HUES6 (cell line): Measurements from ENCODE around the gene HNRNPM.
"Not testable (repeated sequence)": the region's sequence is repeated elsewhere in the genome, so short reads cannot be mapped to it uniquely, and the experiment has no call there.

Experiments used
- H3K27ac ChIP-seq: 2 replicates; pipeline ENCODE4 v1.7.0; 2013; ENCODE audit warnings: low read depth, mild to moderate bottlenecking, low read length, inconsistent platforms
- H3K27me3 ChIP-seq: 2 replicates; pipeline ENCODE4 v1.6.1; 2013; ENCODE audit warnings: low read length; ENCODE audit not compliant: control insufficient read depth, insufficient read depth
- H3K36me3 ChIP-seq: 2 replicates; pipeline ENCODE4 v1.6.1; 2013; ENCODE audit warnings: low read length; ENCODE audit not compliant: control insufficient read depth, insufficient read depth
- H3K4me1 ChIP-seq: 2 replicates; pipeline ENCODE4 v1.6.1; 2013; ENCODE audit warnings: low read length; ENCODE audit not compliant: control insufficient read depth, insufficient read depth
- H3K4me3 ChIP-seq: 2 replicates; pipeline ENCODE4 v1.5.1; 2013; ENCODE audit warnings: low read depth, low read length
- H3K9ac ChIP-seq: one replicate; pipeline ENCODE4 v1.6.1; 2013; ENCODE audit warnings: mild to moderate bottlenecking, low read length
- H3K9me3 ChIP-seq: 2 replicates; pipeline ENCODE4 v1.6.1; 2013; ENCODE audit warnings: low read depth, low read length; ENCODE audit not compliant: control insufficient read depth, insufficient read depth

Gene HNRNPM

GRCh38 chr19:8514505-8515009 is 69.8 kb downstream of the HNRNPM start:
- not testable (repeated sequence) for H3K27me3 ChIP-seq, H3K9me3 ChIP-seq, H3K36me3 ChIP-seq
- Histone ChIP-seq H3K27ac (peak overlapping the region; percentile 94), H3K9ac (peak overlapping the region; percentile 99), H3K4me1 (peaks cover 20% of the 10 kb centered on the region), H3K4me3 (peak overlapping the region; percentile 95)

DNA sequence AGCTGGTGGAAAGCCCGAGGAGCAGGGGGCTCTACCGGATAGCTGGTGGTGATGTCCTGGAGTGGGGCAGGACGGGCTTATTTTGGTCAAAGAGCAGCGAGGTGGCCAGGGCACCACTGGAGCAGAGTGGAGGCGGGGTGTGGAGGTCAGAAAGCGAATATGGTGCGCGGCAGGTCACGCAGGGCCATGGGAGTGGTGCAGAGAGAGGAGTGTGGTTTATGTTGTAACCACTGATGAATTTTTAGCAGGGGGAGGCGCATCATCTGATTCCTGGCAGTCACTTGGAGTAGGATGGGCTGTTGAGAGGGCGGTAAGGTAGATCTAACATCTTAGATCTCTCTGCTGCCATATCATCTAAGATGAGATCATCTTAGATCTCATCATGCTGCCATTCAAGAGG is 70.5 kb downstream of the HNRNPM start:
- Histone ChIP-seq H3K36me3 (no peaks in the 10 kb centered on the region), H3K4me1 (peaks cover 20% of the 10 kb centered on the region), H3K27me3 (no peaks in the 10 kb centered on the region), H3K9me3 (peaks cover 3% of the 10 kb centered on the region; the same call in 1 of the 2 replicates), H3K4me3 (no peak overlapping the region), H3K27ac (no peak overlapping the region), H3K9ac (no peak overlapping the region)

- no peak overlapping the region for H3K9ac ChIP-seq
- H3K27ac ChIP-seq, result no peak overlapping the region
- no peaks in the 10 kb centered on the region for H3K9me3 ChIP-seq
- no peaks in the 10 kb centered on the region for H3K27me3 ChIP-seq
- H3K4me3 ChIP-seq, result no peak overlapping the region
- peaks cover 11% of the 10 kb centered on the region for H3K4me1 ChIP-seq
- H3K36me3 ChIP-seq, result no peaks in the 10 kb centered on the region
Observed at GRCh38 chr19:8517551-8518442, 73.0 kb downstream of the HNRNPM start.

- no peak overlapping the region for H3K9ac ChIP-seq
- H3K9me3 ChIP-seq, result no peaks in the 10 kb centered on the region
- no peak overlapping the region for H3K27ac ChIP-seq
- no peaks in the 10 kb centered on the region for H3K27me3 ChIP-seq
- H3K36me3 ChIP-seq, result no peaks in the 10 kb centered on the region
- H3K4me1 ChIP-seq, result peaks cover 4% of the 10 kb centered on the region; the same call in 1 of the 2 replicates
- H3K4me3 ChIP-seq, result no peak overlapping the region
Observed at GRCh38 chr19:8518536-8518935, 73.8 kb downstream of the HNRNPM start.

- Histone ChIP-seq H3K9me3 (no peaks in the 10 kb centered on the region), H3K27me3 (no peaks in the 10 kb centered on the region), H3K4me3 (no peak overlapping the region), H3K9ac (no peak overlapping the region), H3K27ac (no peak overlapping the region), H3K4me1 (peaks cover 3% of the 10 kb centered on the region; the same call in 1 of the 2 replicates), H3K36me3 (no peaks in the 10 kb centered on the region)
Observed at GRCh38 chr19:8519388-8519787, 74.6 kb downstream of the HNRNPM start.

- no peak overlapping the region for H3K27ac ChIP-seq
- no peak overlapping the region for H3K9ac ChIP-seq
- H3K27me3 ChIP-seq, result 0 out of 2 replicates have a peak, but pooled peaks cover 3% of the 10 kb centered on the region
- H3K4me3 ChIP-seq, result peak overlapping the region; percentile 32; the same call in 1 of the 2 replicates
- no peaks in the 10 kb centered on the region for H3K36me3 ChIP-seq
- H3K9me3 ChIP-seq, result no peaks in the 10 kb centered on the region
- peaks cover 6% of the 10 kb centered on the region for H3K4me1 ChIP-seq
Observed at GRCh38 chr19:8525401-8525684, 80.6 kb downstream of the HNRNPM start.

DNA sequence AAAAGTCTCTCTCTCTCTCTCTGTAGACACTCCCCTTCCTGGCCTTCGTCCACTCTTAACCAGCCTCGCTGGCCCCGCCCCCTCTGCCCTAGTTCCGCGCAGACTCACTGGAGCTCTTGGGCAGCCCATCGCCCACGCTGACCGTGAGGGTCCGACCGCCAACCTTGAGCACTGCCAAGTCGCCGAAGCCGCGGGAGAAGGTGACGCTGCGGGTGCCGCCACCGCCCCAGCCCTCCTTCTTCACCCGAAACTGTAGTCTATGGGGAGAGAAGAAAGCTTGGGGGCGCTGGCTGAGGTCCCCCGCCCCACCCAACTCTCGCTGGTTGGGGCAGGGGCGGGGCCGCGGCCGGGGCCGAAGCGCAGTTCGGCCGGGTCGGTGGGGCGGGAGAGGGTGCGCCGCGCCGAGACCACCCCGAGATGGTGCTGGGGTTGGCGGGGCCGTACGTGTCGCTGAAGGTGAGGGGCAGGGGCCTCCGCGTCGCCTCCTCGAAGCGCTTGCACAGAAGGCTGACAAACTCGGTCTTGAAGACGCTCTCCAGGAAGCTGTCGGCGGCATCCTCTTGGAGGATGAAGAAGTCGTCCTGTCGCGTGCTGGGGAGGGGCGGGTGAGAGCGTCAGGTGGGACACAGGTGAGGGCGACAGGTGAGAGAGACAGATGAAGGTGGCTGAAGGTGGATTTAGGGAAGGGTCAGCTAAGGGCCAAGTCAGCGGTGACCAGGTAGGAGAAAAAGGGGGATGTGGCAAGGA is 81.7 kb downstream of the HNRNPM start:
- H3K4me3 ChIP-seq, result peak overlapping the region; percentile 83
- H3K36me3 ChIP-seq, result no peaks in the 10 kb centered on the region
- 0 out of 2 replicates have a peak, but pooled peaks cover 3% of the 10 kb centered on the region for H3K27me3 ChIP-seq
- H3K9ac ChIP-seq, result peak overlapping the region; percentile 72
- H3K27ac ChIP-seq, result peak overlapping the region; percentile 73
- no peaks in the 10 kb centered on the region for H3K9me3 ChIP-seq
- peaks cover 6% of the 10 kb centered on the region for H3K4me1 ChIP-seq

GRCh38 chr19:8528500-8528899 is 83.7 kb downstream of the HNRNPM start:
- Histone ChIP-seq H3K36me3 (no peaks in the 10 kb centered on the region), H3K4me3 (no peak overlapping the region), H3K4me1 (peaks cover 6% of the 10 kb centered on the region), H3K9me3 (no peaks in the 10 kb centered on the region), H3K27me3 (0 out of 2 replicates have a peak, but pooled peaks cover 3% of the 10 kb centered on the region), H3K9ac (no peak overlapping the region), H3K27ac (no peak overlapping the region)

- Histone ChIP-seq H3K9me3 (no peaks in the 10 kb centered on the region), H3K36me3 (no peaks in the 10 kb centered on the region), H3K9ac (no peak overlapping the region), H3K27ac (no peak overlapping the region), H3K4me3 (no peak overlapping the region), H3K4me1 (peaks cover 6% of the 10 kb centered on the region), H3K27me3 (0 out of 2 replicates have a peak, but pooled peaks cover 3% of the 10 kb centered on the region)
Observed at GRCh38 chr19:8529369-8530006, 84.7 kb downstream of the HNRNPM start.

GRCh38 chr19:8530061-8530679 is 85.4 kb downstream of the HNRNPM start:
- H3K27me3 ChIP-seq, result 0 out of 2 replicates have a peak, but pooled peaks cover 3% of the 10 kb centered on the region
- H3K36me3 ChIP-seq, result no peaks in the 10 kb centered on the region
- peaks cover 6% of the 10 kb centered on the region for H3K4me1 ChIP-seq
- H3K9me3 ChIP-seq, result no peaks in the 10 kb centered on the region
- H3K27ac ChIP-seq, result no peak overlapping the region
- no peak overlapping the region for H3K9ac ChIP-seq
- no peak overlapping the region for H3K4me3 ChIP-seq
